Right cardiac atrium (tissue), 5 donors: ENCODE results near the gene OR6S1. TPM values are rescaled to one million over a fixed set of nuclear protein-coding genes. Genes with fewer than 3 reads are reported as not detected.
"Not testable (repeated sequence)": the region's sequence is repeated elsewhere in the genome, so short reads cannot be mapped to it uniquely, and the experiment has no call there.

Experiments used
- ATAC-seq, 2 donors: fragments of 200-7000 bp; cut with Tn5 transposase; one replicate each; pipeline versions ENCODE4 v1.8.0 to v1.9.1; 2020; ENCODE audit warnings: moderate library complexity in 2 of 2, mild to moderate bottlenecking in 1 of 2
- DNase-seq, 3 donors: peaks; one replicate each; pipeline ENCODE4 v3.0.0-alpha.2; 2020
- H3K27ac ChIP-seq: one replicate; pipeline ENCODE4 v1.5.1; 2013; ENCODE audit warnings: mild to moderate bottlenecking, low read length, control low read depth, moderate library complexity
- H3K27me3 ChIP-seq: one replicate; pipeline ENCODE4 v1.6.1; 2013; ENCODE audit not compliant: control insufficient read depth, insufficient read depth
- H3K4me1 ChIP-seq: one replicate; pipeline ENCODE4 v1.6.1; 2013; ENCODE audit warnings: low read length; ENCODE audit not compliant: control insufficient read depth, insufficient read depth
- H3K4me3 ChIP-seq: one replicate; pipeline ENCODE4 v1.5.1; 2013; ENCODE audit warnings: low read length, control low read depth
- H3K9me3 ChIP-seq: one replicate; pipeline ENCODE4 v1.6.1; 2013; ENCODE audit warnings: low read length; ENCODE audit not compliant: control insufficient read depth
- WGBS: extraction: QIAGEN DNeasy Blood & Tissue Kit; methylation state at CpG from one replicate; pipeline ENCODE4 v1.1.7; 2013; 5-methylcytosine and 5-hydroxymethylcytosine counted together
- intact Hi-C, 4 donors: fragments of 100-400 bp; cut with DNase I; formaldehyde crosslinking; loops; one replicate each; pipeline versions ENCODE4 v1.11.0 to v1.14.0; 2022 to 2023
- polyA plus RNA-seq: library from polyadenylated mRNA; stranded (reverse); fragments of 200-250 nt; gene quantifications from one replicate; pipeline ENCODE4 v1.2.3, GENCODE V29; 2013
- total RNA-seq, 4 donors: library from RNA; stranded (reverse); fragmentation: NEBNext Ultra II Directional; extraction: Animal tissue kit (Norgen Biotek cat#: 25700); gene quantifications; one replicate each; pipeline ENCODE4 v1.2.1, GENCODE V29; 2021
- donor health status: healthy with polysubstance abuse.
- donor health status: DM: no; HTN: yes; CAD: no.
- donor health status: DM: no; HTN: no; CAD: no.
- donor health status: DM: no; HTN: yes; CAD: no; lungs with severe emphysema.
- donor health status: DM: yes; HTN: yes; CAD: no.

The OR6S1 gene
- total and polyA plus RNA-seq, 5 donors: not detected

DNA sequence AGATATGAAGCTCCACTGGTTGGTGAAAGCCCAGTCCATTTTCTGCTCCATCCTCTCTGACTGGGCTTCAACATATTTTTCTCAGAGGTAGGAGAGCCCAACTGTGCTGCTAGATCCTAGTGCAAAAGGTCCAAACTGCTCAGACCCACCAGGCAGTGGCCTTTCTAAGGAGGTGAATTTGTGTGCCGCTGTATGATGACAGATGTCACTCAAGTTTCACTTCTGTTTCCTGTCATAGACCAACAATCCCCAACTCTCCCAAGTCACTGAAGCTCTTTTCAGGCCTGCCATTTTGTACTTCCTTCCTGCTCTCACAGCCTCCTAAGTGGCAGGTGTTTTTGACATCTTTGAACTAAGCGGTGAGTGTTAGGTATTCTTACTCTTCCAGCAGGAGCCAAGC is 26.5 kb upstream of the OR6S1 start:
- ATAC-seq (no peak), DNase-seq (no peak)
- Histone ChIP-seq H3K4me1 (peaks cover 3% of the 10 kb centered on the region), H3K4me3 (no peak overlapping the region), H3K9me3 (no peaks in the 10 kb centered on the region), H3K27ac (no peak overlapping the region), H3K27me3 (no peaks in the 10 kb centered on the region)
- WGBS: 49% methylated on average over 2 of the region's 2 CpGs
- intact Hi-C loops: no loop called here

DNA sequence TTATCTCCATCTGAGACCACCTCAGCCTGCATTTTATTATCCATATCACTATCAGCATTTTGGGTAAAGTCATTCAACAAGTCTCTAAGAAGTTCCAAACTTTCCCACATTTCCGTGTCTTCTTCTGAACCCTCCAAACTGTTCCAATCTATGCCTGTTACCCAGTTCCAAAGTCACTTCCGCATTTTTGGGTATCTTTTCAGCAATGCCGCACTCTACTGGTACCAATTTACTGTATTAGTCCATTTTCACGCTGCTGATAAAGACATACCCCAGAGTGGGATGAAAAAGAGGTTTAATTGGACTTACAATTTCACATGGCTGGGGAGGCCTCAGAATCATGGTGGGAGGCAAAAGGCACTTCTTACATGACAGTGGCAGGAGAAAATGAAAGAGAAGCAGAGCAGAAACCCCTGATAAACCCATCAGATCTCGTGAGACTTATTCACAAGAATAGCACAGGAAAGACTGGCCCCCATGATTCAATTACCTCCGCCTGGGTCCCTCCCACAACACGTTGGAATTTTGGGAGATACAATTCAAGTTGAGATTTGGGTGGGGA is 25.0 kb upstream of the OR6S1 start:
- H3K4me3 ChIP-seq, H3K27me3 ChIP-seq, H3K4me1 ChIP-seq, intact Hi-C loops, ATAC-seq, H3K27ac ChIP-seq, DNase-seq, H3K9me3 ChIP-seq: not testable (repeated sequence)
- WGBS: 71% methylated on average over 7 of the region's 7 CpGs

DNA sequence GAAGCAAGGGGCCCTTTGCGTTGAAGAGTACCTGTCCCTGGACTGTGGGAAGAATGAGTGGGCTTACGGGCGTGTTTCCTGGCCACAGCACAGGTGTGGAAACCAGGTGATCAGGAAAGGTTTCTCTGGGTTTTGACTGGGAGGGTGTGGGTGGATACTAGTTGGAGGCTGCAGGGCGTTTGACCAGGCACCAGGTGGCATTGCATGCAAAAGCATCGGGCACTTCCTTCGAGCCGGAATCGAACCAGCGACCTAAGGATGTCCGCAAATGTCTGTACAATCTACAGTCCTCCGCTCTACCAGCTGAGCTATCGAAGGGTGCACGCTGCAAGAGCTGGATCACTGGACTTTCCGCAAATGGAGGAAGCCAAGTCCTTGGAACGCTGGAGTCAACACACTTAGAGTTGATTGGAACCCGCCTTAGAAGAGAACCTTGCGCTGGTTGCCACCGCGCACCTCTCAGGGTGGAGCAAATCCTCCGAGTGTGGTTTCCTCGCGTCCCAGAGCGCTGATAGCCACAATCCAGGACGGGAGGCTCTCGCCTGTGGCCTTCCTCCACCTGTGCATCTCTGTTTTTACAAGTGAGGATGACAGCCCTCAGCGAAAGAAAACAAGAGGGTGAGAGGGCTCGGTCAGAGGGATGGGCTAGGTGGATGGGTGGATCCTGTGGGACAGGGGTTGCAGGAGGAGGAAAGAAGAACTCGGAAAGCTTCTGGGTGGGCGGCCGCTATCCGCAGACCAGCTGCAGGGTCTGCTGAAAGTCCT is 21.7 kb upstream of the OR6S1 start:
- ATAC-seq (peak; percentile 62 to 68), DNase-seq (peak; percentile 52 to 79 (median 76))
- intact Hi-C loops: no loop called here
- WGBS: 3% methylated on average over 31 of the region's 31 CpGs
- peaks cover 3% of the 10 kb centered on the region for H3K4me1 ChIP-seq
- no peaks in the 10 kb centered on the region for H3K27me3 ChIP-seq
- H3K4me3 ChIP-seq: no peak overlapping the region
- H3K9me3 ChIP-seq: no peaks in the 10 kb centered on the region
- no peak overlapping the region for H3K27ac ChIP-seq

DNA sequence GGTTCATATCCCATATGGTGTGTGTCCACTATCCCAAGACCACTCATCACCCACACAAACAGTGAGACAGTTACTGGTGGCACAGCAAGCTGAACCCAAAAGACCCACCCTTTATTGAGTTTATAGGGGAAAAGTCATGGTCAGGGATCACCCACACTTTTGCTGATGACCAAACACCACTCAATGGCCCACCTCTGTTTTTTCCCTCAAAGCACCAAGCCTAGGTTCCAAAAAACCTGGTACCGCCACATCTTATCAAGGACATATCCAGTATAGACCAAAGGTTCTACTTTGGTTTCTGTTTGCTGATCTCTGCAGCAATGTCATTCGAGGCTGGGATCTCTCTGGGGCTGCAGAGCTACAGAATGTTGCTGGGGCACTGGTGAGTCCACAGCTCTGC is 19.7 kb upstream of the OR6S1 start:
- no peak overlapping the region for H3K4me3 ChIP-seq
- H3K4me1 ChIP-seq: peaks cover 3% of the 10 kb centered on the region
- WGBS: 61% methylated on average over 2 of the region's 2 CpGs

DNA sequence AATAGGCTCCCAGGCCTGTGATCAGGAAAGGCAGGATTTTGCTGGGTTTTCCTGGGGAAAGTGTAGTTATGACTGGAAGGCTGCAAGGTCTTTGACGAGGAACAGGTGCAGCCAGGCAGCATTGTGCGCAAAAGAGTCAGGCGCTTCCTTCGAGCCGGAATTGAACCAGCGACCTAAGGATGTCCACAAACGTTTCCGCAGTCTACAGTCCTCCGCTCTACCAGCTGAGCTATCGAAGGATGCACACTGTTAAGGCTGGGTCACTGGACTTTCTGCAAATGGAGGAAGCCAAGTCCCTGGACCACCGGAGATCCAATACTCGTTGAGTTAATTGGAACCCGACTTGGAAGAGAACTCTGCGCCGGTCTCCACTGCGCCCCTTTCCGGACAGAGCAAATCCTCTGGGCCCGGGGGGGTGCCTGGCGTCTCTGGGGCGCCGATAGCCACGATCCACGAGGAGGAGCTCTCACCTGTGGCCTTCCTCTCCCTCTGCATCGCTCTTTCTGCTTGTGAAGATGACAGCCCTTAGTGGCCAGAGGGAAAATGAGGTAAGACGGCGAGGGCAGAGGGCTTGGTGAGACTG is 18.4 kb upstream of the OR6S1 start:
- WGBS: 46% methylated on average over 26 of the region's 26 CpGs
- ATAC-seq (no peak), DNase-seq (no peak)
- no peaks in the 10 kb centered on the region for H3K9me3 ChIP-seq
- H3K27ac ChIP-seq: no peak overlapping the region
- H3K4me1 ChIP-seq: peaks cover 3% of the 10 kb centered on the region
- H3K27me3 ChIP-seq: peaks cover 2% of the 10 kb centered on the region
- intact Hi-C loops: no loop called here
- no peak overlapping the region for H3K4me3 ChIP-seq

More for the DNA sequence above, 19.7 kb upstream of the OR6S1 start:
- Histone ChIP-seq H3K27ac (no peak overlapping the region), H3K27me3 (peaks cover 2% of the 10 kb centered on the region), H3K9me3 (no peaks in the 10 kb centered on the region)
- DNase-seq (no peak), ATAC-seq (no peak)
- intact Hi-C loops: no loop called here

DNA sequence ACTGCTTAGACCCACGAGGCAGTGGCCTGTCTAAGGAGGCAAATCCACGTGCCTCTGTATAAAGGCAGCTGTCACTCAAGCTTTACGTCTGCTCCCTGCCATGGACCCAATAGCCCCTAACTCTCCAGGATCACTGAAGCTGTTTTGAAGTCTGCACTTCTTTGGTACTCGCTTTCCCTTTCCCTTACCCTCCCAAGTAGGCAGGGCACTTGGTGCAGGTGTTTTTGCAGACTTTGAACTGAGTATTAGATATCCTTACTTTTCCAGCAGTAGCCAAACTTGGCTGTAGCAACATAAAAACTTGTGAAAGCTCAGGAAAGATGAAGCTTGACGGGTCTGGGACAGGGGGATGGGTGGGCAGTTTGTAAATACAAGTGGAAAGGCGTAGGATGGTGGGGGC is 17.8 kb upstream of the OR6S1 start:
- Histone ChIP-seq H3K4me3 (no peak overlapping the region), H3K27ac (no peak overlapping the region), H3K4me1 (peaks cover 3% of the 10 kb centered on the region), H3K27me3 (peaks cover 2% of the 10 kb centered on the region), H3K9me3 (no peaks in the 10 kb centered on the region)
- ATAC-seq: no peak
- intact Hi-C loops: no loop called here
- WGBS: 70% methylated on average over 6 of the region's 6 CpGs
- no peak for DNase-seq

DNA sequence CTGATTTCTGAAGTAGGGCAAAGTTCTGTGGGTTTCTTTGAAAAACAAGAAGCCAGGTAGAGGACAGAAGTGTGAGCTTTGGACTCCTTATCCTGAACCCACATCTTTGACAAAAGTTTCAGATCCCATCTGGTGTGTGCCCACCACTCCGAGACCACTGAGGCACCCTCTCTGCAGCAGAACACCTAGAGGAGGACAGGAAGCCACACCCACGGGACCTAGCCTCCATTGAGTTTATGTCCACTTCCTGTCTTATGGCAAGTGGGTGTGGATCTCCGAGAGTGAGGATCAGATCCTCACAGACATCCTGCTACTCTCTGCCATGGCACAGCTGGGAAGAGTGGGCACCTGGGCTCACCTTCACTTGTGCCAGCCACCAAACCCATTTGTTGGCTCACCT is 16.8 kb upstream of the OR6S1 start:
- H3K27me3 ChIP-seq: peaks cover 2% of the 10 kb centered on the region
- no peak overlapping the region for H3K4me3 ChIP-seq
- intact Hi-C loops: no loop called here
- DNase-seq: no peak
- H3K4me1 ChIP-seq: no peaks in the 10 kb centered on the region
- H3K27ac ChIP-seq: no peak overlapping the region
- WGBS: 64% methylated on average over 3 of the region's 3 CpGs
- no peaks in the 10 kb centered on the region for H3K9me3 ChIP-seq
- ATAC-seq: no peak

DNA sequence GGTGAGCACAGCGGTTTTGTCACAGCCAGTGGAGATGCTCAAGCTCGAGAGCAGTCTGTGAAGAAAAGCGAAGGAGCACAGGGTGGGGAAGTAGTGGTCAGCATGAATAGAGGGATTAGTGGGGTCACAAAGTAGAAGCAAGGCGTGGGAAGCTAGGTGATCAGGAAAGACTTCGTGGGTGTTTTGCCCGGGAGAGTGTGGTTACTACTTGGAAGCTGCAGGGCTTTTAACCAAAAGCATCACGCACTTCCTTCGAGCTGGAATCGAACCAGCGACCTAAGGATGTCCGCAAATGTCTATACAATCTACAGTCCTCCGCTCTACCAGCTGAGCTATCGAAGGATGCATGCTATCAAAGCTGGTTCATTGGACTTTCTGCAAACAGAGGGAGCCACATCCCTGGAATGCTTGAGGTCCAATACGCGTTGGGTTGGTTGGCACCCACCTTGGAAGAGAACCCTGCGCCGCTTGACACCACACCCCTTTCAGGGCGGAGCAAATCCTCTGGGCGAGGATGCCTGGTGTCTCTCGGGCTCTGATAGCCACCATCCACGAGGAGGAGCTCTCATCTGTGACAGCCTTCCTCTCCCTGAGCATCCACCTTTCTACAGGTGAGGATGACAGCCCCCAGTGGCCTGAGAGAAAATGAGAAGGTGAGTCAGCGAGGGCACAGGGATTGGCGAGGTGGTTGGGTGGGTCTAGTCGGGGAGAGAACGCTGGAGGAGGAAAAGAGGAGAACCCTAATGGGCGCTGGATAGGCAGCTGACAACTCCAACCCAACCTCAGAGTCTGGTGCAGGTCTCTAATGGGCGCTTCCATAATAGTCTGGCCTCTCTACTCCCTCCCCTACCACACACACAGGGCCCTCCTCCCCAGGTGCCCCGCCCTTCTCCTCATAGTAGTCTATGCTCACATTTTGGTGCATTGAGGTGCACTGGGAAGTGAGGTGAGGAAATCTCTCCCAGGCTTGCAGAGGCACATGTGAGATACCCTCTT is 16.0 kb upstream of the OR6S1 start:
- WGBS: 22% methylated on average over 28 of the region's 28 CpGs
- Histone ChIP-seq H3K27me3 (peaks cover 2% of the 10 kb centered on the region), H3K4me3 (no peak overlapping the region), H3K27ac (no peak overlapping the region), H3K9me3 (no peaks in the 10 kb centered on the region), H3K4me1 (no peaks in the 10 kb centered on the region)
- DNase-seq (no peak), ATAC-seq (no peak)
- intact Hi-C loops: no loop called here

DNA sequence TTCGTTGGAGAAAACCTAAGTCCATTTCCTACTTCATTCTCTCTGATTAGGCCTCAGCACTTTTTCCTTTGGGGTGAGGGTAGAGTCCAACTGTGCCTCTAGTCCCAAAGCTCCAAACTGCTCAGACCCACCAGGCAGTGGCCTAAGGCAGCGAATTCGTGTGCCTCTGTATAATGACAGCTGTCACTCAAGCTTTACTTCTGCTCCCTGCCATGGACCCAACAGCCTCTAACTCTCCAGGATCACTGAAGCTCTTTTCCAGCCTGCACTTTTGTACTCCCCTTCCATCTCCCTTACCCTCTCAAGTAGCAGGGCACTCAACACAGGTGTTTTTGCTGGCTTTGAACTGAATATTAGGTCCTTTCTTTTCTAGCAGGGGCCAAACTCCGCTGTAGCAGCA is 14.8 kb upstream of the OR6S1 start:
- Histone ChIP-seq H3K4me3 (no peak overlapping the region), H3K4me1 (no peaks in the 10 kb centered on the region), H3K27me3 (peaks cover 2% of the 10 kb centered on the region), H3K9me3 (no peaks in the 10 kb centered on the region), H3K27ac (no peak overlapping the region)
- DNase-seq (no peak), ATAC-seq (no peak)
- intact Hi-C loops: no loop called here
- WGBS: 71% methylated on average over 4 of the region's 4 CpGs

DNA sequence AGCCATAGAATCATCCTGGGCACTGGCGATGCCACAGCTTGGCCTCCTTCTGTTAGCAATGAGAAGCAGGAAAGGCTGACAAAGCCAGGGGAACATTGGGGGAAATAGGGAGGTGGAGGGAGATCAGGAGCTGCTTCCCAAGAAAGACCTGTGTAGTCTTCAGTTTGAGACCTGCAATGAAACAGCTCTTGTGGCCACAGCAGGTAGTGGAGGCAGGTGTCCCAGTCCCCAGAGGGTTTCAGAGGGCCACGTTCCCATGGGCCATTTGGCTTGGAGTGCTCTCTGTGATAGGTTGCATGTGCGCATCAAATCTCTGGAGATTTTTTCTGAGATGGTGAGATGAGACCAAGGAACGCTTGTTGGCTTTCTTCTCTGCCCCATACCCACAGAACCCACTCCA is 14.4 kb upstream of the OR6S1 start:
- 75% methylated on average over 4 of the region's 4 CpGs for WGBS

More for the DNA sequence above, 14.4 kb upstream of the OR6S1 start:
- H3K27me3 ChIP-seq: peaks cover 2% of the 10 kb centered on the region
- H3K27ac ChIP-seq: no peak overlapping the region
- intact Hi-C loops: no loop called here
- ATAC-seq: no peak
- no peaks in the 10 kb centered on the region for H3K9me3 ChIP-seq
- no peaks in the 10 kb centered on the region for H3K4me1 ChIP-seq
- no peak for DNase-seq
- no peak overlapping the region for H3K4me3 ChIP-seq
